GM13977 (cell line): ENCODE data around the gene ARID1B.

Source experiments
- DNase-seq: peaks from one replicate; pipeline ENCODE4 v3.0.0; 2012; ENCODE audit warnings: low spot score
- in situ Hi-C: fragments of 300-500 bp; cut with MboI; formaldehyde crosslinking; loops from one replicate; pipeline ENCODE4 v1.12.0; 2022; ENCODE audit warnings: low sequenced_read_pairs, low pct_unique_long_range_greater_than_20kb, mixed read lengths, inconsistent platforms; ENCODE audit not compliant: unreplicated experiment
- TF ChIP-seq, protein P1 (sequence below): IDR thresholded peaks from 2 replicates; pipeline ENCODE4 v1.5.1; 2012; ENCODE audit warnings: mild to moderate bottlenecking, control low read depth; ENCODE audit not compliant: insufficient read depth; ENCODE audit errors: extremely low read depth, missing control alignments

Gene ARID1B

DNA sequence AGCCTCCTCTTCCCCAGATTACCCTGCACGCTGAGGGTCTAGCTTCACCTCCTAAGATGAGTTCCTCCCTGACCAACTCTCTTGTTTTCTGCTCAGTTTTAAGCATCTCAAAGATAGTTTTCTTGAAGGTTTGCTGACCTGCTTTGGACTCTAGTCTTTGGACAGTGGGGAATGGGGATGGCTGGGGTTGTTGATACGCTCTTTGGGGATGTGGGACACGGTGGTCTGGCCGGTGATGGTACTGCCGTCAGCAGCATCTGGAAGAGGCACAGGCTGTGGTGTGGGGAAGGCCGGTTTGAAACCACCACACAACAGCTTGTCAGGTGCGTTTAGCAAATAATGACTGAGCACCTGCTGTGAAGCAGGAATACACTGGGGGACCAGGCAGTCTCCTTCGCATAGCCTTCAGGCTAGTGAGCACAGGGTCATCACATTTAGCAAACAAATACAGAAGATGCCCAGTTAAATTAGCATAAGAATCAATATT lies 452.0 kb downstream of the ARID1B start:
- in situ Hi-C loops = no loop called here
- no peak for DNase-seq
- TF ChIP-seq, protein P1, sequence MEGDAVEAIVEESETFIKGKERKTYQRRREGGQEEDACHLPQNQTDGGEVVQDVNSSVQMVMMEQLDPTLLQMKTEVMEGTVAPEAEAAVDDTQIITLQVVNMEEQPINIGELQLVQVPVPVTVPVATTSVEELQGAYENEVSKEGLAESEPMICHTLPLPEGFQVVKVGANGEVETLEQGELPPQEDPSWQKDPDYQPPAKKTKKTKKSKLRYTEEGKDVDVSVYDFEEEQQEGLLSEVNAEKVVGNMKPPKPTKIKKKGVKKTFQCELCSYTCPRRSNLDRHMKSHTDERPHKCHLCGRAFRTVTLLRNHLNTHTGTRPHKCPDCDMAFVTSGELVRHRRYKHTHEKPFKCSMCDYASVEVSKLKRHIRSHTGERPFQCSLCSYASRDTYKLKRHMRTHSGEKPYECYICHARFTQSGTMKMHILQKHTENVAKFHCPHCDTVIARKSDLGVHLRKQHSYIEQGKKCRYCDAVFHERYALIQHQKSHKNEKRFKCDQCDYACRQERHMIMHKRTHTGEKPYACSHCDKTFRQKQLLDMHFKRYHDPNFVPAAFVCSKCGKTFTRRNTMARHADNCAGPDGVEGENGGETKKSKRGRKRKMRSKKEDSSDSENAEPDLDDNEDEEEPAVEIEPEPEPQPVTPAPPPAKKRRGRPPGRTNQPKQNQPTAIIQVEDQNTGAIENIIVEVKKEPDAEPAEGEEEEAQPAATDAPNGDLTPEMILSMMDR = no peak

GRCh38 chr6:157229713-157230112 lies 452.5 kb downstream of the ARID1B start:
- no peak for DNase-seq
- in situ Hi-C loops = no loop called here
- TF ChIP-seq, protein P1 = no peak

DNA sequence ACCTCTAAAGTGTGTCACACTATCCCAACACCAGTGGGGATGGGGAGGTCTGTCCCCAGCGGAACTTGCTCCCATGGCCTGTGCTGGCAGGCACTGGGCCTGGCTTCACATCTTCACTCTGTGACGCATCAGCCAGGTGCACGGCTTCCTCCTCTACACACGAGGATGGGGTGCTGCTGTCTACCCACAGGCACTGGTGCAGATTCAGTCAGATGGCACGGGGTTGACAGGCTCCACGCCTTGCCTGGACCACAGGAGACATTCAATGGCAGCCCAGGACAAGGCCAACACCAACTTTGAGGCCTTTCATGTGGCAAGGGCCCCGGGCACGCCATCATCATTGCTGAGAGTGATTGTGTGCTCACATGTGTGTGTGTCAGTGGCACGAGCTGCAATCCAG lies 453.7 kb downstream of the ARID1B start:
- DNase-seq = no peak
- in situ Hi-C loops = no loop called here
- TF ChIP-seq, protein P1 = no peak

GRCh38 chr6:157232161-157232895 lies 455.1 kb downstream of the ARID1B start:
- TF ChIP-seq, protein P1 = no peak
- in situ Hi-C loops = no loop called here
- DNase-seq = no peak

GRCh38 chr6:157233156-157233555 lies 456.0 kb downstream of the ARID1B start:
- TF ChIP-seq, protein P1 = no peak
- in situ Hi-C loops = no loop called here
- no peak for DNase-seq

GRCh38 chr6:157233686-157234085 lies 456.5 kb downstream of the ARID1B start:
- in situ Hi-C loops = no loop called here
- TF ChIP-seq, protein P1 = no peak
- DNase-seq = no peak
